Embryonic facial prominence (tissue), 1 donor: ENCODE data around the gene SLC22A23.

Experiments
- DNase-seq: peaks from one replicate; pipeline ENCODE4 v3.0.0-alpha.2; 2016; ENCODE audit errors: extremely low spot score

SLC22A23 gene

DNA sequence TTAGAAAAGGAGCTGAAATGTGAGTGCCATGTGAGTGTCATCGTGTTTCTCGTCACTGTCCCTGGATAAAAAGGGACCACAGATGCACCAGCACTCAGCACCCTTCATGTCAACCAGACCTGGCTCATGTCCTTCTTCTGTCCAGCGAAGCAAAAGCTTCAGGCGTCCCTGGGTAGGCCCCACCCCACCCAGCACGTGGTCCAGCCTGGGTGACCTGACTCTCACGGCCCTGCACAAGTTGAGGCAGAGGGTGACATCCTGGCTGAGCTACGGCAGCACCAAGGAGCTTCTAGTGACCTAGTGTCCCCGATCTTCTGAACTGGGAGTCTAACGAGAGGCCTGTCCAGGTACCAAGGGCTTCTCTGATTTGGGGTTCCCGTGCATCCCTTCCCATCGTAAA lies 160.3 kb downstream of the SLC22A23 start:
- DNase-seq: no peak

DNA sequence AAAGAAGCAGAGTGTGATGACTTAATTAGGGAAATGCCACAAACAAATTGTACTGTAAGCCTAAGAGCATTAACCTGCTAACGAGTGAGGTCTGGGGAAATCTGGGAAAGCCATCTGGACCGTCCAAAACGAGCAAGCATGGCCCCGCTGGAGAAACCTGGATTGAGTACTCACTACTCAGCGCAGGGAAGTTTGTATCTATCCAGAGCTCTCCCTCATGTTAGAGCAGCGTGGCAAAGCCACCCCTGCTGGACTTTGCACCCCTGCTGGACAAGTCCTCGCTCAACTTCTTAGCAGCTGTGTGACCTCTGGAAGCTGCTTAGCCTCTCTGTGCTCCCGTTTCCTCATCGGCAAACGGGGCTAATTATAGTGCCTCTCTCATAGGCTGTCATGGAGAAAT lies 160.8 kb downstream of the SLC22A23 start:
- no peak for DNase-seq

DNA sequence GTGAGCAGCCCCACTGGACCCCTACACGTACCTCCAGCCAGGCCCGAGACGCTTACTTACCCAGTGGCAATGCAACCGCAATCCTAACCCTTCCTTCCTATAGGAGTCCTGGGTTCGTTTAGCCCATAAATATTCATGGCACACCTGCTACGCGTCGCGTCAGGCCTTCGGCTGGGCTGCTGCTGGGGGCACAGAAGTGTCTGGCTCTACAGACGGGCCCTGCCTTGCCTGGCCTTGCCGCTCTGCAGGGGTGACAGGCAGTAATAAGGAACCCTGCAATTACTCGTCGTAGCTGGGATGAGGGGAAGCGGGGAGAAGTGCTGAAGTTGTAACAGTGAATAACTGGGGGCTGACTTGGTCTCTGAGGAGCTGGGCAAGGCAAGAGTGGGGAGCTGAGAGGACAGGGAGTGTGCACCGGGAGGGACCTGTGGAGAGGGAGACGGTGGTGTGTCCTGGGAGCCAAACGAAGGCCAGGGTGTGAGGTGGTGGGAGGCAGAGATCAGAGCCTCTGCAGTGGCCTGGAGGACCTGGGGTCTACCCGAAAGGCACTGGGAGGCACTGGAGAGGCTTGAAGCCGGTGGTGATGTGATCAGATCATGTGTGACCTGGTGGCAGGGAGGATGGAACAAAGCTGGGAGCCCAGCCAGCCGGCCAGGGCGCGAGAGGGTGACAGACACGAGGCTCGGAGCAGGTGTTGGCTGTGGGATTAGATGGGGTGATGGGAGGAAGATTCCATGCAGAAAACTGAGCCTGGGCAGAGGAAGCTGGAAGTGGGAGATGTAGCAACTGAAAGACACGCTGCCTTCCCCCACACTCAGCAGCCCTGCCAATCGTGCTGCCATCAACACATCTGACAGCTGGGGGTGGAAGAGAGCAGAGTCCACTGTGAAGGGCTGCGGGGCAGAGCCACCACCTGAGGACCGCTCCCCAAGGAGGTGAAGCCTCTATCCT lies 161.7 kb downstream of the SLC22A23 start:
- no peak for DNase-seq

DNA sequence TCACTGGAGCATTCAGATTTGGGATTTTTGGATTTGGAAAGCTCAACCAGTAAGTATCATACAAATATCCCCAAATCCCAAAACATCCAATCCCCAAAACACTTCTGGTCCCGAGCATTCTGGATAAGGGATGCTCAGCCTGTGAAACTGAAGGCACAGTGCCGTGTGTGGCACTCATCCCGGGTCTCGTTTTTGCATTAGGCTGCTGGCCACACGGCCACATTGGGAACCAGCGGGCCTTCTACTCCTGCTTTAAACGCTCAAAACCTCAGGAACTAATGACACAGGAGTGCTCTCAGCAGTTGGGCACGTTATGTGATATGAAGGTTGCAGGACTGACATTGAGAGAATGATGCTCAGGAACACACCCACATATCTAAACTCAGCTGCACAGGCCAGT lies 162.5 kb downstream of the SLC22A23 start:
- no peak for DNase-seq

DNA sequence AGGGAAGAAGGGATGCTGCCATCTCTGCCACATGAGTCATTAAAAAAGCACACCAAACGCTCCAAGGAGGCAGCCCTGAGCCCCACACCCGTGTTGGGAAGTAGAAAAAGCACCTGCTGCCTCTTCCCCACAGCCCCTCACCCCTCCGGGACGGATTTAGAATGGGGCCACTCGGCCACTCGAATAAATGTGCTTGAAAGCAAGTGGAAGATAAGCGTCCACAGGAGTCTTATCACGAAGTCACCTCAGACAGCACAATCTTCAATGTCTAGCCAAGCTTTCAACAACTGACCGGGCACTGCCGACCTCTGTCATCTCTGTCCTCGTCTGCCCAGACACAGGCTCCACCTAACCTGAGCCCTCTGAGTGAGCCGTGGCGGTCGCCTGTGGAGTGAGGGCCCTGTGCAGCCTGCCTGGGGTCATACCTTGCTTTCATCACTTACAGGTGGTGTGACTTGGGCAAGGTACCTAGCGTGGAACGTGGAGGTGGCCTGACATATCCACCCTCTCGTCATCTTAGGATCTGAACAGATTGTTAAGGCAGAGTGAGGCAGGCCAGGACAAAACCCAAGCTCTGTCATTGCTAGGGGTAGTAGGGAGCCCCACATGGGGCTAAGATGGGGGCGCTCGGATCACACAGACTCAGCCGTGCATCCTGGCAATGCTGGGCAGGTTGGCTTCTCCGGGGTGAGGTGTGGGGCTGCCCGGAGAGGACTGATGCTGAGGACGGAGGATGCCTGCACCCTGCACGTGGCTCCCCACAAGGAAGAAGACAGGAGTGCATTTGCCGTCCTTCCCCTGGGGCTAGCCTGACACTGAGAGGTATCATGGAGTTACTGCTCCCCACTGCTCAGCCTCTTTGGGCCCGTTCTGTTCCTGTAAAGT lies 163.3 kb downstream of the SLC22A23 start:
- DNase-seq: no peak

DNA sequence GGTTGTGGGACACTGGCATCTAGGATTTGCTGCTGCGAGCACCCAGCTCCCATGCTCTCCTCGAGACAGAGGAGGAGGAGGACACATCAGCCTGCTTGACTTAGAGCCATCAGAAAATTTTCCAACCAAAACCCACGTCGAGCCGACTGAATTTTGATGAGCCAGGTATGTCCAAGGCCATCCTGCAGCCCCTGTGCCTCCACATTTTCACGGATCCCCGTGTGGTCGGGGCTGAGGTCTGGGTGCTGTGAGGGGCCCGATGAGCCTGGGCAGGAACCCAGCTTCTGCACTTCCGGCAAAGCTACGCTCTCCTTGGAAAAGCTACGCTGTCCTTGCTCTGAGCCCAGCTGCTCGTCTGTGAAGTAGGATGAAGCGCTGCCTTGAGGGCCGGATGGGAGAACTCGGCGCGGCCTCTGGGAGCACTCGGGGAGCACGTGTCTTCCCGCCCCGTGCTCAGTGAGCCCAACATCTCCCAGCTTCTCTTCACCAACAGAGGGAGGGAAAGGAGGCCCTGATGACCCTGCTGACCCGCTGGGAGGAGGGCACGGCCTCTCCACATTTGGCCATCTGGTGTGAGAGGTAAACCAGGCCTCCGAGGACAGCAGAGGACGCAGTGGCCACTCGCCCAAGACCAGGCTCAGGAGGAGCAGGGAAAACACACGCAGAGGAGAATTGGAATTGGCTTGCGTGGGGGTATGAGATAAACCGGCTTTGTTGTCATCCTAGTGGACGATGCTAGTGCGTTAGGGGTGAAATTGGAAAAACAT lies 164.2 kb downstream of the SLC22A23 start:
- DNase-seq: no peak

DNA sequence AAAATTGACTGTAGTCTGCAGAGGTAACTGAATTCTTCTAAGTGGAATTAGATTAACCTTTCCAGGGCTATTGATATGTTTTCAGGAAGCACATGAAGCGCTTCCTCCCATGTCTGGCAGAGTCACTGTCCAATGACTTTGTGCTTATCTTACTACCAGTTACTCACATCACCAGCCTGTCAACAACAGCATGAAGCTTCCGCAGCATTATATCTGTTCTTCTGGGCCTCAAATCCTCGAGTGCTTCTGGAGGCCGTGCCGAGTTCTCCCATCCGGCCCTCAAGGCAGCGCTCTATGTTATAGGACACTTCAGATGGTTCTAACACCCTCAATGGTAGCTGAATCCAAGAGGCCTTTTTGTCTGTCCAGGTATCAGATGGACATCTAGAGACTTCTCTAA lies 164.9 kb downstream of the SLC22A23 start:
- DNase-seq: no peak

DNA sequence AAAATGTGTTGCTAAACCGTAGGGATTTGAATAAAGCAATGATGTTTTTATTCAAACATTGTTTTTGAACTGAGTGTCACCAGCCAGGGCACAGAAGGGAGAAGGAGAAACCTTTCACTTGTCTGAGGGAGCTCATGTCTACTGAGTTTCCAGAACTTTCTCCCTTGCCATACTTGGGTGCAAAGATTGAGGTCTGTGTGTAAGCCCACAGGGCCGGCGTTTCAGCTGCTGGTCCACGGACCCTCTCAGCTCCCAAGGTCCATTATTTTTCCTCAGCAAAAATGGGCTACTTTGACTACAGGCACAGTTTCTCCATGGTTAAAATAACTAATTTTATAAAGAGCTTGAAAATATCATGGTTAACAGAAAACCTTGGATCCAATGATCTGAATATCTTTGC lies 165.5 kb downstream of the SLC22A23 start:
- no peak for DNase-seq

DNA sequence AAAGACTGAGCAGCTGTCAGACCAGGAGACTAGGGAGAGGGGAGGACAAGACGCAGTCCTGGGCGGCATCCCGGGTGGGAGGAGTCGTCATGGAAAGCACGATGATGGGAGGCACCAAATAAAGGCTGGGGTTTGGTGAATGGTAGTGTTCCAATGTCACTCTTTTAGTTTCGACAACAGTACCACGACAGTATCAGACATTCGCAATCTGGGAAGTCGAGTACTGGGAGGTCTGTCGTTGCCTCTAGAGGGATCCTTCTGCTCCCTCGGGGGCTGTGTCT lies 166.0 kb downstream of the SLC22A23 start:
- no peak for DNase-seq

DNA sequence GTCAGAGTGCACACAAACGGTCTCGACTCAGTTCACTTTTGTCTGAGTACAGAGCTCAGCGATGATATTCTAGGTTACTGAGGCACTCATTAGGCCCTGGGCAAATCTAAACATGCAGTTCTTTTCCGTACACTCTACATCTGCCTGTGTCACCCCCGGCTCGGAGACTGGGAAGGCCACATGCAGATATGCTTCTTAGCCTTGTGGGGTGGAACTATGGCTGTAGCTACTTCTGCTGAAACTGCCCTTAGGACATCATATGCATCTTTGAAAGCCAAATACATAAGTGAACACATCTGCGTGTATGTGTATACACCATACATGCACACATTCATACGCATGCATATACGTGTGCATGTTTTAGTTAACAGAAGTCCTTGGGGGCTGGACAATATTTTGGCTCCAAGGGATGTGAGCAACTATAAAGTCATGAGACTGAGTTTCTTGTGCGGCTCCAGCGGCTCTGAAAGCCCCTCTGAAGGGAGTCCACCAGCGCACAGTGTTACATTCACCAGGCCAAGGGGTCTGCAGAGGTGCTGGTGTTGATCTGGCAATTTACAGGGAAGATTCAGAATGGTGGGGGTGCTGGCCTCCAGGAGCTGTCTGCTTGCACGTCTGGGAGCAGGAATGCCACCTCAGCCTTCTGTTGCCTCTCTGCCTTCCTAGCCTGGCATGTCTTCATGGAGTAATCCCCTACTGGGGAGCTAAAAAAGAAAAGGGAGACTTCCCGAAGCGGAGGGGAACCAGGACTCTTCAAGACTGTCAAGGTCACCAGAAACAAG lies 166.5 kb downstream of the SLC22A23 start:
- no peak for DNase-seq

DNA sequence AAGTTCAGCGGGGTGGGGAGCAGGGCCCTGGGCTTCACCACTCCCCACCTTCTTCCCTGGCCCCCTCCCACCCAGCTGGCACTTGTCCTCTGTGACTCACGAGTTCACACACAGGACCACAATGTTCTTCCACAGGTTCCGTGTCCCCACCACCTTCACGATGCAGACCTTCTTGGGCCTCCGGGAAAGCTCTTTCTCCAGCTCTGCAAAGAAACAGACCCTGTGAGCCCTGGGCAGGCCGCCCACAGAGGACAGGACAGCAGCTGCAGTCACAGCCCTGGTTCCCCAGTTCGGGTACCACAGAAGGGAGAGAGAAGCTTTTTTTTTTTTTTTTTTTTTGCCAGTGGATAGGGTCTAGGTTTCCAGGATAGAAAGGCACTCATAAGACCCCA lies 167.2 kb downstream of the SLC22A23 start:
- no peak for DNase-seq

DNA sequence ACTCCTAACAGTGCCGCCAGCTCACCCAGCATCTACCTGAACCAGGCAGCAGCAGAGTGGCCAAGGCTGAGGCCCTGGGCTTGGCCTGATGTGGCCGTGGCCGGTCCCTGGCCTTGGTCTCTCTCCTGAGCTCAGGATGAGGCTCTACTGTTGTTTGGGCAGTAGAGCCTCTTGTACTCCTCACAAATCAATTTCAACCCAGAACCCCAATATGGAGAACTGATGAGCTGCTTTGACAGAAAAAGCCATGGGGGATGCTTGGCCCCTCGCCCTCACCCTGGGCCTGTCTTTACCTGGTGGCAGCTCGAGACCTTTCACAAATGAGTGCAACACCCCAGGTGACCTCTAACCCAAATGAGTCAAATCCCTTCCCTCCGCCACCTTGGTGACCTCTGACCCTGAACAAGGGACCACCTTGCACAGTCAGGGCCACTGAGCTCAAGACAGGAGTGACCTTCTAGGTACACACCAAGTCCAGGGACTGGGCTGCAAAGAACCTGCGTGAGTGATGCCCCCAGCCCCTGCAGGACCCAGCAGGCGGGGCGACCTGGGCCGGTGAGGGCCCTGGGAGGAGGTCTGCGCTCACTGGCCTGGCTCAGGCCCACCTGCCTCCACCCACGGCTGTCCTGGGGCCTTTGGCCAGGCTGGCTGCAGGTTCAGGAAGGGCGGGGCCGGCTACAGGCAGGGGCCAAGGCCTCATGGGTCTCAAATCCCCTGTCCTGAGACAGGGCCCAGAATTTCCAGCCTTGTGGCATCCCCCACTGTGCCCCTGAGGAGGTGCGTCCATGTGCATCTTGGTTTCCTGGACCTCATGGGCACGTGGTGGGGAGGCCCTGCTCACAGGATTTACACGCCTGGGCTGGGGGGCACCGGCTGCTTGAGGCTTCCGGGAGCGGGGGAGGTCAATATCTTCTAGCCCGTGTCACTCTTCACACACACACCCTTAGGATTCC lies 167.9 kb downstream of the SLC22A23 start:
- DNase-seq: no peak

DNA sequence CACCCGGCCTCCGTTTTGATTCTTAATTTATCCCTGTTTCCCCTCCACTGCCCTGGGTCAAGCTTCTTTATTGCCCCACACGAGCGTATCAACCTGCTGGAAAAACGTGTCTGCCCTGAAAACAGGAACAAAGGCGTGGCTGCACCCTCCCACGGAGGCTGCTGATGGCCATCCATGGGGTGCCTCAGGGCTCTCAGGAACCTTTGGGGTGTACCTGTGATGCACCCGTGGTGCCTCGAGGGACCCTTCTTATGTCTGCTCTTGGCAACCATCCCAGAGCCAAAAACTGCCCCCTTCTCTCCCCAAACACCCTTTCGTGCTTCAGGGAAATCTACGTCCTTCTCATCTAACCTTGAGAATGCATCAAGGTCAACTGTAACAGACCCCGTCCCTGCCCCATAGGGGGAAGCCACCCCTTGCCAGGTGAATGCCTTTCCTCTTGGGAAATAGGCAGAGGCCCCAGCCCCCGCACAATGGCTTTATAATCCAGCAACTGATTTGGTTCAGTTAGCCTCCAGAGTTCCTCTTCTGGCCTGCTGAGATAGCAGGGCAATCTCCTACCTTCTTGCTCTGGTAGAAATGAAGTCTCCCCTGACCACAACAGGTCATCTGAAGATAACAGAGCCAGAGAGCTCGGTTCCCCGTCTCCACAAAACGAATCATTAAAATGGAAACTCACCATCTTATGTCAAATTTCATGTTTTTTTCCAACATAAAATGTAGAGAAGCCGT lies 168.7 kb downstream of the SLC22A23 start:
- DNase-seq: no peak

DNA sequence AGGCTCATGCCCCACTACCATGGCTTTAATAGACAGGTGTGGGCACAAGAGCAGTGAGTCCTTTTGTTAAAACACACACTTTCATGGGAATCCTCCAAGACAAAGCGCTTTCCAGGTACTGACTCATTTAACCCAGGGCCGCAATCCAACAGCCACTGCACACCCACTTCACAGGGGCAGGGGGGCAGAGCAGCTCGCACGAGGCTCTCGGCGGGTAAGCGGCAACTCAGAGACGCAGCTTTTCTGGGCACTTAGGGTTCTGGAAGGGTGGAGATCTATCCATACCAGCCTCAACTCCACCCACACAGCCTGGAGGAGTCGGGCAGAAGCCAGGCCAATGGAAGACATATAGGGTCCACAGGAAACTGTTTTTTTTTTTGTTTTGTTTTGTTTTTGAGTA lies 169.5 kb downstream of the SLC22A23 start:
- no peak for DNase-seq

DNA sequence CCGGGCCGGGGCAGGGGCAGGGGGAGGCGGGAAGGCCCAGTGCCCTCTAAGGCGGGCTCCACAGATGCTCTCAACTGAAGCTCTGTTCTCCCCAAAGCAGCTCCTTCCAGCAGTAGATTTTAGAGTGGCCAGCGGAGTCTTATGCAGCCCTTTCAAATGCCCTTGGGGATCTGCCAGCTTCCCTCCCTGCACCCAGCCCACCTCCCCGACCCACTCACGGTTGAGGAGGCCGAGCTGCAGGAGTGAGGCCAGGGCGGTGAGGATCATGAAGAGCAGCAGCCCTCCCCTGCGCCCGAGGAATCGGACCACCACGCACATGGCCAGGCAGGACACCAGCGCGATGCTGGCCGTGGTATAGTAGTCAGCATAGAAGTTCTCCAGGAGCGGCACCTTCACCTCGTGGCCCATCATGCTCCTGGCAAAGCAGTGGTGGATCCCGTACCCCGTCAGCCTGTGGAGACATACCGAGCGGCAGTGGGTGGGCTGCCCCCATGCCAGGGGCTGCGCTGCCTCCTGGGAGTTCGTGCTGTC lies 170.1 kb downstream of the SLC22A23 start:
- DNase-seq: no peak

DNA sequence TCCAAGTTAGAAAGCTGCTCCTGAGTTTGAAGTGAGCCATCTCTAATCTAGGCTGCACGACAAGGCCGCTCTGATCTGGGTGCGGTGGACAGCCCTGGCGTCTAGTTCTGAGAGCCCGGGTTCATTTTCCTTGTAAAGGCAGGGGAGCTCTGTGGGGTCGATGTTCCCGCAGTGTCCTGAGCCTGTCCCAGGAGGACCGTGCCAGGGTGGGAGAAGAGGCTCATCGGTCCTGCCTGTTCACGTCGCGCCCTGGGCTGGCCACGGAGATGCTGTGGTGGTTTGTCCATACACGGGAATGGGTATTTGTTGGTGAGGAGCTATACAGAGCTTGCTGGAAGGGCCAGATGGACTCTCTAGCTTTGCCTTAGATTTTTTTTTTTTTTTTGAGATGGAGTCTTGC lies 171.1 kb downstream of the SLC22A23 start:
- DNase-seq: no peak

DNA sequence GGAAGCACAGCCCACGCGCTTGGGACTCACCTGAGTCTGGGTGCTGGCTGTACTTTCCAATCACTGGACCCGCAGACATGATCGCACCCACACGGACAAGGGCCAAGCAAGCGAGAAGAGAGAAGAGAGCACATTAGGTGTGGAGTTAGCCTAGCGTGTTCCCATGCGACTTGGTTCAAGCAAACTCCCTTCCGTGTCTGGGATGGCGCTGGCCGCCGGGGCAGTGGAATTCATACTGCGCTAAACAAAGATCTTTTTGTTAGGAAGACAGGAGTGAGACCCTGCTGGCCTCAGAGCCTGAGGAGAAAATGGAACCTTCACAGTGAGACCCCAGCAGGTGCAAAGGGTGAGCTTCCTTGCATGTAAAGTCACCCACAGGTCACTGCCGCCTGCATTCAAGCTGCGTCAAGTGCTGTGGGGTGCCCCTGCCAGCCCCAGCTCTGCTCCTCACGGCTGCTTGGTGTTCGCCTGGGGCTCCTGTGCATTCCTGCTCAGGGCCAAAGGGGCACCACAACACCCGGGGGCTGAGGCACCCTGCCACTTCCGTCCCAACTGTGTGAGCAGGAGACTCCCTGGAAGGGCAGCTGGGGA lies 171.7 kb downstream of the SLC22A23 start:
- DNase-seq: no peak

DNA sequence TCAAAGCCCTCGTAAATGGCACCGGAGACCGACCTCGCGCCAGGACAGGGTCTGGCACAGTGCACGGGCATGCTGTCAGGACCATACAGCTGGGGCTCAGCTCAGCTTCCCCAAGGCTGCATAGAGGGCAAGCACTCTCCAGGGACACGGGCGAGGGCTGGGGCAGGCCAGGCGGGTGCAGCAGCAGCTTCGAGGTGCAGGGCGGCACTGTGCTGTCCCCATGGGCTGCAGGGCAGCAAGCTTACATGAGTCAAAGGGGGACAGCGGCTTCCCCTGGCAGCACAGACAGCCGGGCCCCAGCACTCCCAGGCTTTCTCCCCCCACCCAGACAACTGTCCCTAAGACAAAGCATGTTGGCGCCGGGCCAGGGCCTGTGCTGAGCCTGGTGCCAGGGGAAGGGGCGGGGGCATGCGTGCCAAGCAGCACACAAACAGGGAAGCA lies 172.4 kb downstream of the SLC22A23 start:
- DNase-seq: no peak
